OCI-LY3 (cell line): Measurements from ENCODE around the gene PGLYRP4.

ENCODE experiments used
- H2AFZ ChIP-seq: fragments of 200-600, 300-600 bp; shearing (Covaris generic); 2 replicates; pipeline ENCODE4 v1.6.0; 2014; ENCODE audit warnings: antibody characterized with exemption, low read depth, low read length
- H3K27ac ChIP-seq: fragments of 200-600, 300-600 bp; sonication (generic); 2 replicates; pipeline ENCODE4 v1.5.1; 2014; ENCODE audit warnings: mild to moderate bottlenecking, low read length, moderate library complexity, mixed read lengths
- H3K27me3 ChIP-seq: fragments of 200-600, 300-600 bp; sonication (generic); 2 replicates; pipeline ENCODE4 v1.6.1; 2014; ENCODE audit warnings: low read depth, low read length, mixed read lengths
- H3K36me3 ChIP-seq: fragments of 200-600, 300-600 bp; sonication (generic); replicated peaks from 2 replicates; pipeline ENCODE3; 2014; ENCODE audit warnings: low read depth, low read length, mixed read lengths
- H3K4me1 ChIP-seq: fragments of 300-600, 200-600 bp; sonication (generic); 2 replicates; pipeline ENCODE4 v1.6.1; 2014; ENCODE audit warnings: low read length, mixed read lengths
- H3K4me2 ChIP-seq: fragments of 200-600, 300-600 bp; sonication (generic); 2 replicates; pipeline ENCODE4 v1.6.1; 2014; ENCODE audit warnings: low read length, mixed read lengths
- H3K4me3 ChIP-seq: fragments of 300-600, 200-600 bp; sonication (generic); 2 replicates; pipeline ENCODE4 v1.5.1; 2014; ENCODE audit warnings: antibody characterized with exemption, mild to moderate bottlenecking, low read length, moderate library complexity
- H3K79me2 ChIP-seq: fragments of 300-600, 200-600 bp; shearing (Covaris generic); 2 replicates; pipeline ENCODE4 v1.6.1; 2014; ENCODE audit warnings: mild to moderate bottlenecking, low read length, mixed read lengths
- H3K9ac ChIP-seq: fragments of 300-600, 200-600 bp; shearing (Covaris generic); 2 replicates; pipeline ENCODE4 v1.6.0; 2014; ENCODE audit warnings: mild to moderate bottlenecking, low read length, moderate library complexity
- H3K9me3 ChIP-seq: fragments of 200-600, 300-600 bp; shearing (Covaris generic); 2 replicates; pipeline ENCODE4 v1.6.1; 2014; ENCODE audit warnings: low read length, mixed read lengths; ENCODE audit not compliant: insufficient read depth
- H4K20me1 ChIP-seq: fragments of 200-600, 300-600 bp; sonication (generic); 2 replicates; pipeline ENCODE4 v1.6.1; 2016; ENCODE audit warnings: low read length, mixed read lengths; ENCODE audit not compliant: insufficient read depth
- CTCF ChIP-seq: fragments of 200-600, 300-600 bp; sonication (generic); IDR thresholded peaks from 2 replicates; pipeline ENCODE4 v1.5.1; 2014; ENCODE audit warnings: antibody characterized with exemption, low read length, low read depth
- EZH2phosphoT487 ChIP-seq: fragments of 200-600 bp; shearing (Covaris generic); IDR thresholded peaks from 2 replicates; pipeline ENCODE4 v1.6.1; 2018; ENCODE audit warnings: antibody characterized with exemption, mixed run types, low read depth

The PGLYRP4 gene

GRCh38 chr1:153313288-153313687 is 35.4 kb downstream of the PGLYRP4 start:
- H3K4me2 ChIP-seq: no peak overlapping the region
- no peaks in the 10 kb centered on the region for H3K36me3 ChIP-seq
- peaks cover 27% of the 10 kb centered on the region for H3K4me1 ChIP-seq
- 0 out of 2 replicates have a peak, but pooled peaks cover 11% of the 10 kb centered on the region for H3K27me3 ChIP-seq
- no peak overlapping the region for H3K4me3 ChIP-seq
- no peak overlapping the region for H3K9ac ChIP-seq
- no peaks in the 10 kb centered on the region for H4K20me1 ChIP-seq
- H2AFZ ChIP-seq: no peak overlapping the region
- no peaks in the 10 kb centered on the region for H3K9me3 ChIP-seq
- H3K27ac ChIP-seq: no peak overlapping the region
- no peaks in the 10 kb centered on the region for H3K79me2 ChIP-seq
- TF ChIP-seq CTCF (no peak), EZH2phosphoT487 (no peak)

GRCh38 chr1:153312570-153313186 is 36.0 kb downstream of the PGLYRP4 start, which contains the start of gene PGLYRP3:
Gene PGLYRP3, minus strand, starts transcription at chr1:153312952. Its CDS starts 2,287 bp downstream, at chr1:153310665.
- Histone ChIP-seq H3K79me2 (no peaks in the 10 kb centered on the region), H3K9me3 (no peaks in the 10 kb centered on the region), H3K4me2 (no peak within 1 kb of the TSS), H2AFZ (no peak within 1 kb of the TSS), H3K4me1 (peaks cover 28% of the 10 kb centered on the region), H3K4me3 (no peak within 1 kb of the TSS), H3K27ac (no peak within 1 kb of the TSS), H3K9ac (no peak within 1 kb of the TSS), H3K36me3 (no peaks in the 10 kb centered on the region), H3K27me3 (0 out of 2 replicates have a peak, but pooled peaks cover 8% of the 10 kb centered on the region), H4K20me1 (no peaks in the 10 kb centered on the region)
- no peak for TF ChIP-seq EZH2phosphoT487
- peak; percentile 58 for TF ChIP-seq CTCF

GRCh38 chr1:153310526-153310925 is 38.1 kb downstream of the PGLYRP4 start:
- Histone ChIP-seq H3K4me3 (no peak overlapping the region), H3K79me2 (no peaks in the 10 kb centered on the region), H3K4me2 (no peak overlapping the region), H2AFZ (no peak overlapping the region), H3K36me3 (no peaks in the 10 kb centered on the region), H3K27me3 (peaks cover 16% of the 10 kb centered on the region), H3K27ac (no peak overlapping the region), H4K20me1 (no peaks in the 10 kb centered on the region), H3K9me3 (no peaks in the 10 kb centered on the region), H3K9ac (no peak overlapping the region), H3K4me1 (peaks cover 50% of the 10 kb centered on the region)
- TF ChIP-seq CTCF (no peak), EZH2phosphoT487 (no peak)

- H2AFZ ChIP-seq: no peak overlapping the region
- H3K9ac ChIP-seq: no peak overlapping the region
- no peak overlapping the region for H3K4me3 ChIP-seq
- H3K9me3 ChIP-seq: no peaks in the 10 kb centered on the region
- no peak overlapping the region for H3K4me2 ChIP-seq
- TF ChIP-seq CTCF (no peak), EZH2phosphoT487 (no peak)
- H3K79me2 ChIP-seq: no peaks in the 10 kb centered on the region
- peaks cover 27% of the 10 kb centered on the region for H3K27me3 ChIP-seq
- H3K36me3 ChIP-seq: no peaks in the 10 kb centered on the region
- peaks cover 52% of the 10 kb centered on the region for H3K4me1 ChIP-seq
- H4K20me1 ChIP-seq: no peaks in the 10 kb centered on the region
- H3K27ac ChIP-seq: no peak overlapping the region
Observed at GRCh38 chr1:153309441-153309840, 39.2 kb downstream of the PGLYRP4 start.
